DMS 273 treated with DMSO at 0.1 percent for 48 hours (cell line): ENCODE measurements around the gene PAX9.

Experiments used
- DNase-seq: peaks from one replicate; lab custom pipeline; 2025; lab: John Stamatoyannopoulos, UW

The PAX9 gene

GRCh38 chr14:36661506-36662257 is at the start of gene PAX9:
PAX9 (plus strand) TSS chr14:36661860; CDS start chr14:36662090, 230 bp downstream.
- DNase-seq, result peak; percentile 78

GRCh38 chr14:36617824-36618223 is 43.8 kb upstream of the PAX9 start:
- no peak for DNase-seq

GRCh38 chr14:36618641-36619040 is 43.0 kb upstream of the PAX9 start:
- DNase-seq, result no peak

- no peak for DNase-seq
Measured at GRCh38 chr14:36619131-36619530, 42.5 kb upstream of the PAX9 start.

- no peak for DNase-seq
Measured at GRCh38 chr14:36619853-36620252, 41.8 kb upstream of the PAX9 start.

- no peak for DNase-seq
Measured at GRCh38 chr14:36625014-36625413, 36.6 kb upstream of the PAX9 start.

- no peak for DNase-seq
Measured at GRCh38 chr14:36625436-36625835, 36.2 kb upstream of the PAX9 start.

- DNase-seq, result no peak
Measured at GRCh38 chr14:36626151-36626550, 35.5 kb upstream of the PAX9 start.

- DNase-seq, result no peak
Measured at GRCh38 chr14:36627981-36628380, 33.7 kb upstream of the PAX9 start.

GRCh38 chr14:36633580-36633979 is 28.1 kb upstream of the PAX9 start:
- DNase-seq, result no peak

GRCh38 chr14:36646664-36647416 is 14.8 kb upstream of the PAX9 start:
- DNase-seq, result no peak

- DNase-seq, result no peak
Measured at GRCh38 chr14:36647417-36647823, 14.2 kb upstream of the PAX9 start.

- DNase-seq, result peak; percentile 38
Measured at GRCh38 chr14:36647824-36648753, 13.6 kb upstream of the PAX9 start.

GRCh38 chr14:36649872-36650650 is 11.6 kb upstream of the PAX9 start:
- DNase-seq, result no peak

- no peak for DNase-seq
Measured at GRCh38 chr14:36652542-36653201, 9.0 kb upstream of the PAX9 start.

GRCh38 chr14:36653413-36653812 is 8.2 kb upstream of the PAX9 start:
- DNase-seq, result no peak

- no peak for DNase-seq
Measured at GRCh38 chr14:36653962-36654793, 7.5 kb upstream of the PAX9 start.

- no peak for DNase-seq
Measured at GRCh38 chr14:36654794-36655381, 6.8 kb upstream of the PAX9 start.

- DNase-seq, result no peak
Measured at GRCh38 chr14:36655571-36655962, 6.1 kb upstream of the PAX9 start.
